ENCODE data around the gene CIBAR2. TPM values are rescaled to one million over a fixed set of nuclear protein-coding genes. Genes with fewer than 3 reads are reported as not detected.
A peak's percentile ranks its signal among the peaks of the same experiment; 100 is the strongest.

Gene CIBAR2
- total and polyA plus RNA-seq, 2 donors: 0.09 to 0.46 TPM

DNA sequence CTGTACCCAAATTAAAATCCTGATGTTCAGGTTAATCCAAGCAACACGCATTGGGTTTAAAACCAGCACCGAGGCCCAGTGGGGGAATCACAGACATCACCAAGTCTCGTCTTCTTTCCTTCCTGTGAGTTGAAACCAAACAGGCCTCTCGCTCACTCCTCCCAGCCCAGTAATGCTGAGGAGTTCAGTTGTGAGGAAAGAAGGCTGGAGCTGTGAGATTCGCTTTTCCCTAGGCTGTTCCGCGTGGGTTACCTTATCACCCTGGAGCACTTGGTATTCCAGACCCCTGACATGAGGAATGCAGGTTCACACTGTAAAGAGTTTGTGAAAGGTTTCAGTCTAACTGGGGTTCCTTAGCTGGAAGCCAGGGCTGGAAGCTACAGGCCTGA, 20.8 kb downstream of the CIBAR2 start:
- no peaks in the 10 kb centered on the region for H3K27me3 ChIP-seq (ENCODE audit: control insufficient read depth in 2 of 2, insufficient read depth in 1 of 2, low read length in 1 of 2)
- no peaks in the 10 kb centered on the region for H3K36me3 ChIP-seq (ENCODE audit: control insufficient read depth in 2 of 2, insufficient read depth in 2 of 2, low read length in 1 of 2)
- H3K27ac ChIP-seq (ENCODE audit: low read depth in 1 of 2, low read length in 1 of 2): peak overlapping the region in 1 of 2 donors; percentile 59
- no peaks in the 10 kb centered on the region for H3K9me3 ChIP-seq (ENCODE audit: control insufficient read depth in 2 of 2, insufficient read depth in 1 of 2, low read length in 1 of 2)
- no peak overlapping the region for H3K4me3 ChIP-seq (ENCODE audit: low read length in 2 of 2)
- WGBS: 91% methylated on average over 7 of the region's 7 CpGs
- peaks cover 0 to 29% of the 10 kb centered on the region in 2 donors for H3K4me1 ChIP-seq (ENCODE audit: control insufficient read depth in 2 of 2, insufficient read depth in 2 of 2, low read length in 2 of 2)
- DNase-seq (ENCODE audit: low read depth in 6 of 9, low spot score in 9 of 9): peak in 1 of 9 donors; percentile 27

DNA sequence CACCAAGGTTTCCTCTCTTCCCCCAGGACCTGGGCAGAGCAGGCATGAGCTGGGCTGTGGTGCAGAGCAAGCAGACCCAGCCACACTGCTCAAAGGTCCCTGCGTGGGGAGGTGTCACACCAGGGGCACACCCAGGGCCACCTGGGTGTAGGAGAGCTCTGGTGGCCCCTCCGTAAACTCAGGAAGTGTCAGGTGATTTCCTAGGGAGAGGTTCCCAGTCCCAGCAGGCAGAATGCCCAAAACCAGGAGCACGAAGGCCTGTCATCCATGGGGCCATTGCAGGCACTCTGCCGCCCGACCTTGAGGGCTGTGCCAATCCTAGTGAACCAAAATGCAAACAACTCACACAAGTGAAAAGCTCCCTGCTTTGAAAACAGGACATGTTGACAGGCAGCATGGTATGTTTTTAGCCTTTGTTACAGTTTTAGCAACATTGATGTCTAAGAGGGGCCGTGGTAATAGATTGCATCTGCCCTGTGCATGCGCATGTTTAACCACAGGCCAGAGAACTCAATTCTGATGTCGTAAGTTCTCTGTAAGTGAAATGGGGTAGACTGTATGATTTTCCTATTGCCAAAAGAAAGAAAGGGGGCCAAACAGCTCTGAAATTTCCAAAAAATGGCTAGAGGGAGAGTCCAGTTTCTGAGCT, 21.3 kb downstream of the CIBAR2 start:
- peak in 1 of 9 donors; percentile 34 for DNase-seq (ENCODE audit: low read depth in 6 of 9, low spot score in 9 of 9)
- Histone ChIP-seq H3K36me3 (ENCODE audit: control insufficient read depth in 2 of 2, insufficient read depth in 2 of 2, low read length in 1 of 2) (no peaks in the 10 kb centered on the region), H3K4me3 (ENCODE audit: low read length in 2 of 2) (no peak overlapping the region), H3K9me3 (ENCODE audit: control insufficient read depth in 2 of 2, insufficient read depth in 1 of 2, low read length in 1 of 2) (no peaks in the 10 kb centered on the region), H3K27me3 (ENCODE audit: control insufficient read depth in 2 of 2, insufficient read depth in 1 of 2, low read length in 1 of 2) (no peaks in the 10 kb centered on the region), H3K27ac (ENCODE audit: low read depth in 1 of 2, low read length in 1 of 2) (peak overlapping the region; percentile 36 to 59), H3K4me1 (ENCODE audit: control insufficient read depth in 2 of 2, insufficient read depth in 2 of 2, low read length in 2 of 2) (peaks cover 0 to 29% of the 10 kb centered on the region in 2 donors)
- WGBS: 70% methylated on average over 8 of the region's 8 CpGs

- H3K4me3 ChIP-seq (ENCODE audit: low read length in 2 of 2): no peak overlapping the region
- H3K9me3 ChIP-seq (ENCODE audit: control insufficient read depth in 2 of 2, insufficient read depth in 1 of 2, low read length in 1 of 2): no peaks in the 10 kb centered on the region
- no peak overlapping the region for H3K27ac ChIP-seq (ENCODE audit: low read depth in 1 of 2, low read length in 1 of 2)
- H3K27me3 ChIP-seq (ENCODE audit: control insufficient read depth in 2 of 2, insufficient read depth in 1 of 2, low read length in 1 of 2): no peaks in the 10 kb centered on the region
- no peak for DNase-seq (ENCODE audit: low read depth in 6 of 9, low spot score in 9 of 9)
- 91% methylated on average over 13 of the region's 13 CpGs for WGBS
- H3K4me1 ChIP-seq (ENCODE audit: control insufficient read depth in 2 of 2, insufficient read depth in 2 of 2, low read length in 2 of 2): peaks cover 0 to 29% of the 10 kb centered on the region in 2 donors
- H3K36me3 ChIP-seq (ENCODE audit: control insufficient read depth in 2 of 2, insufficient read depth in 2 of 2, low read length in 1 of 2): no peaks in the 10 kb centered on the region
These were observed 22.1 kb downstream of the CIBAR2 start for GRCh38 chr16:85090181-85090580.

DNA sequence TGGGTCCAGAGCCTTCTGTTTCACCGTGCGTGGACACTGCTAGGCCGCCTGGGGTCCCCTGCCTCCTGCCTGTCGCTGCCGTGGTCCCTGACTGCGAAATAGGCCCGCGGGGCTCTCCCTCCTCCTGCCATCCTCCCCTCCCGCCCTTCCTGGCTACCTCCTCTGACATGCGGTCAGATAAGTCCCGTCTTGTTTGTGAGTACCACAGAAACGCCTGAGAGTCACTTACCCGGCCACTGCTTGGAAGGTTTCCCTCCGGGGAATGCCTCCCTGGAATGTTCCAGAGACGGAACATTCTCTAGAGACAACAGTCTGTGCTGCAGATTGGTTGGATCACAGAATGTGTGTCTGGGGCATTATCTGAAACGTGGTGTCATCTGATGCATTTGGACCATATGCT, 22.7 kb downstream of the CIBAR2 start:
- WGBS: 95% methylated on average over 16 of the region's 16 CpGs
- Histone ChIP-seq H3K27me3 (ENCODE audit: control insufficient read depth in 2 of 2, insufficient read depth in 1 of 2, low read length in 1 of 2) (no peaks in the 10 kb centered on the region), H3K27ac (ENCODE audit: low read depth in 1 of 2, low read length in 1 of 2) (no peak overlapping the region), H3K4me1 (ENCODE audit: control insufficient read depth in 2 of 2, insufficient read depth in 2 of 2, low read length in 2 of 2) (peaks cover 0 to 33% of the 10 kb centered on the region in 2 donors), H3K9me3 (ENCODE audit: control insufficient read depth in 2 of 2, insufficient read depth in 1 of 2, low read length in 1 of 2) (no peaks in the 10 kb centered on the region), H3K36me3 (ENCODE audit: control insufficient read depth in 2 of 2, insufficient read depth in 2 of 2, low read length in 1 of 2) (no peaks in the 10 kb centered on the region), H3K4me3 (ENCODE audit: low read length in 2 of 2) (no peak overlapping the region)
- DNase-seq (ENCODE audit: low read depth in 6 of 9, low spot score in 9 of 9): no peak

- Histone ChIP-seq H3K4me3 (ENCODE audit: low read length in 2 of 2) (no peak overlapping the region), H3K27ac (ENCODE audit: low read depth in 1 of 2, low read length in 1 of 2) (no peak overlapping the region), H3K27me3 (ENCODE audit: control insufficient read depth in 2 of 2, insufficient read depth in 1 of 2, low read length in 1 of 2) (peaks cover 0 to 1% of the 10 kb centered on the region in 2 donors), H3K4me1 (ENCODE audit: control insufficient read depth in 2 of 2, insufficient read depth in 2 of 2, low read length in 2 of 2) (peaks cover under 1 to 35% of the 10 kb centered on the region in 2 donors), H3K36me3 (ENCODE audit: control insufficient read depth in 2 of 2, insufficient read depth in 2 of 2, low read length in 1 of 2) (no peaks in the 10 kb centered on the region), H3K9me3 (ENCODE audit: control insufficient read depth in 2 of 2, insufficient read depth in 1 of 2, low read length in 1 of 2) (no peaks in the 10 kb centered on the region)
- no peak for DNase-seq (ENCODE audit: low read depth in 6 of 9, low spot score in 9 of 9)
- 93% methylated on average over 31 of the region's 31 CpGs for WGBS
These were observed 23.6 kb downstream of the CIBAR2 start for GRCh38 chr16:85088570-85089199.

DNA sequence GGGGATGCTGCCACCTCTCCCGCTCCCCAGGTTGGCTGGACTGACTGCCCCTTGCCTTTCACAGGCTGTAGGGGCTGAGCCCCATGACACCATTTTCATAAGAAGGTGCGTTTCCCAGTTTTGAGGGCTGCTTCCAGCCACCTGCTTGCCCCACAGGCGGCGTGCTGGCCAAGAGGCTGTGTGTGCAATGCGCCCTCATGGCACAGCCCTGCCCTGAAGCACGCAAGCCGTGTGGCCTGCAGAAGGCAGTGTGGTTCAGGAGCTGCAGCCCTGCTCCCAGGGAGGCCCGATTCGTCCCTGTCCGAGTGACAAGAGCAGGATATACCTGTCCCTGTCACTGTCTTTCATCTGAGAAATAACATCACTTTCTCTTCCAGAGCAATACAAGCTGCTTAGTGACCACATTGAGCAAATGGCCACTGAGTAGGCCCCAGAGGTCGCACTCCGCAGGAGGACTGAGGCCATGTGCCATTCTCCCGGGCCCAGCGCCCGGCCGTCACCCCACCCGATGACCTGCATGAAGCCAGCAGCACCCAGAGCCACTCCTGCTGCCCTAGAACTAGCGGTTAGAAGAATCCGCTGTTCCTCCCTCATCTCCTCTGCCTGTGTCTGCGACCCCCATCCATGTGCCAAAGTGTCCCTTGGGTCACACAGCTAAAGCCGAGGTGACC, 24.2 kb downstream of the CIBAR2 start:
- peaks cover 7 to 42% of the 10 kb centered on the region in 2 donors for H3K4me1 ChIP-seq (ENCODE audit: control insufficient read depth in 2 of 2, insufficient read depth in 2 of 2, low read length in 2 of 2)
- H3K27ac ChIP-seq (ENCODE audit: low read depth in 1 of 2, low read length in 1 of 2): no peak overlapping the region
- no peak for DNase-seq (ENCODE audit: low read depth in 6 of 9, low spot score in 9 of 9)
- H3K27me3 ChIP-seq (ENCODE audit: control insufficient read depth in 2 of 2, insufficient read depth in 1 of 2, low read length in 1 of 2): peaks cover 0 to 7% of the 10 kb centered on the region in 2 donors
- H3K36me3 ChIP-seq (ENCODE audit: control insufficient read depth in 2 of 2, insufficient read depth in 2 of 2, low read length in 1 of 2): no peaks in the 10 kb centered on the region
- no peaks in the 10 kb centered on the region for H3K9me3 ChIP-seq (ENCODE audit: control insufficient read depth in 2 of 2, insufficient read depth in 1 of 2, low read length in 1 of 2)
- WGBS: 88% methylated on average over 21 of the region's 21 CpGs
- H3K4me3 ChIP-seq (ENCODE audit: low read length in 2 of 2): no peak overlapping the region

- DNase-seq (ENCODE audit: low read depth in 6 of 9, low spot score in 9 of 9): peak in 8 of 9 donors; percentile 31 to 78 (median 58)
- Histone ChIP-seq H3K27ac (ENCODE audit: low read depth in 1 of 2, low read length in 1 of 2) (no peak overlapping the region), H3K9me3 (ENCODE audit: control insufficient read depth in 2 of 2, insufficient read depth in 1 of 2, low read length in 1 of 2) (no peaks in the 10 kb centered on the region), H3K36me3 (ENCODE audit: control insufficient read depth in 2 of 2, insufficient read depth in 2 of 2, low read length in 1 of 2) (no peaks in the 10 kb centered on the region), H3K4me1 (ENCODE audit: control insufficient read depth in 2 of 2, insufficient read depth in 2 of 2, low read length in 2 of 2) (peaks cover 13 to 52% of the 10 kb centered on the region in 2 donors), H3K4me3 (ENCODE audit: low read length in 2 of 2) (no peak overlapping the region), H3K27me3 (ENCODE audit: control insufficient read depth in 2 of 2, insufficient read depth in 1 of 2, low read length in 1 of 2) (peaks cover 2 to 18% of the 10 kb centered on the region in 2 donors)
- WGBS: 80% methylated on average over 37 of the region's 37 CpGs
These were observed 25.7 kb downstream of the CIBAR2 start for GRCh38 chr16:85086347-85087291.

DNA sequence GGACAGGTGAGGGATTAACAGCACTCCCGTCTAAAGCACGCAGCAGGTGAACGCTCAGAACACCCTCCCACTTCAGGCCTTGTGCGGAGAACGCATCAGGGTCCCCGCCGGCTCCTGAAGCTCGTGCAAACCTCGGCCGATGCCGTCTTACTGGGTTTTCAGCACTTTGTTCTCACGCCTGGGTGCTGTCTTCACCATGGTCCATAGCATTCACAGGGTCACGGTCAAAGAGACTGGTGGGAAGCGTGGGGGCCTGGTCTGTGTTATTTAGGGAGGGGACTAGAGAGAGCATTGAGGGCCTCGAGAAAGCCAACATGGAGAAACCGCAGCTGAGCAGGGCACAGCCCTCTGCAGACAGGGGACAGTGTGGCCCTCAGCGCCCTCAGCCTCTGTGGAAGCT, 26.6 kb downstream of the CIBAR2 start:
- WGBS: 98% methylated on average over 17 of the region's 17 CpGs
- Histone ChIP-seq H3K4me1 (ENCODE audit: control insufficient read depth in 2 of 2, insufficient read depth in 2 of 2, low read length in 2 of 2) (peaks cover 13 to 43% of the 10 kb centered on the region in 2 donors), H3K4me3 (ENCODE audit: low read length in 2 of 2) (no peak overlapping the region), H3K27ac (ENCODE audit: low read depth in 1 of 2, low read length in 1 of 2) (no peak overlapping the region), H3K9me3 (ENCODE audit: control insufficient read depth in 2 of 2, insufficient read depth in 1 of 2, low read length in 1 of 2) (no peaks in the 10 kb centered on the region), H3K36me3 (ENCODE audit: control insufficient read depth in 2 of 2, insufficient read depth in 2 of 2, low read length in 1 of 2) (no peaks in the 10 kb centered on the region), H3K27me3 (ENCODE audit: control insufficient read depth in 2 of 2, insufficient read depth in 1 of 2, low read length in 1 of 2) (peaks cover 2 to 19% of the 10 kb centered on the region in 2 donors)
- no peak for DNase-seq (ENCODE audit: low read depth in 6 of 9, low spot score in 9 of 9)

Data from thymus (tissue), 11 donors.